HFFc6 (cell line): ENCODE measurements around the gene PYDC2. TPM values are rescaled to one million over a fixed set of nuclear protein-coding genes. Genes with fewer than 3 reads are reported as not detected.
A peak's percentile ranks its signal among the peaks of the same experiment; 100 is the strongest.

Experiments
- DNase-seq: peaks from one replicate; pipeline ENCODE4 v3.0.0-alpha.2; 2018
- H3K27ac Mint-ChIP-seq: 2 replicates; pipeline ENCODE4 v1.8.0; 2020; ENCODE audit warnings: mild to moderate bottlenecking, mixed read lengths
- H3K27me3 Mint-ChIP-seq: 2 replicates; pipeline ENCODE4 v1.8.0; 2021; ENCODE audit warnings: mild to moderate bottlenecking, moderate library complexity, mixed read lengths; ENCODE audit not compliant: insufficient read depth
- H3K36me3 Mint-ChIP-seq: 2 replicates; pipeline ENCODE4 v1.8.0; 2021; ENCODE audit warnings: low read depth, mixed read lengths
- H3K4me1 Mint-ChIP-seq: 2 replicates; pipeline ENCODE4 v1.8.0; 2020; ENCODE audit warnings: low read depth, mixed read lengths
- H3K4me3 Mint-ChIP-seq: 2 replicates; pipeline ENCODE4 v1.8.0; 2020; ENCODE audit warnings: mild to moderate bottlenecking, moderate library complexity, mixed read lengths
- H3K9me3 Mint-ChIP-seq: 2 replicates; pipeline ENCODE4 v1.8.0; 2020; ENCODE audit warnings: mild to moderate bottlenecking, mixed read lengths
- CTCF ChIP-seq: fragments of 200-600 bp; sonication (generic); IDR thresholded peaks from 2 replicates; pipeline ENCODE4 v1.5.0; 2021; ENCODE audit warnings: antibody characterized with exemption, mild to moderate bottlenecking
- total RNA-seq, 6 experiments: library from RNA; stranded (reverse); fragmentation: NEBNext Ultra II Directional; extraction: Animal tissue kit (Norgen Biotek cat#: 25700); gene quantifications; 2 replicates in 1 of 6; 3 replicates in 5 of 6; pipeline ENCODE4 v1.2.3, GENCODE V29; 2021

The PYDC2 gene
- total RNA-seq, 6 experiments from 2014 or later, result not detected

GRCh38 chr3:191484461-191484860 lies 23.5 kb downstream of the PYDC2 start:
- Mint-ChIP-seq H3K4me3 (no peak overlapping the region), H3K36me3 (no peaks in the 10 kb centered on the region), H3K27me3 (no peaks in the 10 kb centered on the region), H3K9me3 (peaks cover 10% of the 10 kb centered on the region; the same call in 1 of the 2 replicates), H3K27ac (no peak overlapping the region), H3K4me1 (no peaks in the 10 kb centered on the region)
- no peak for DNase-seq
- TF ChIP-seq CTCF, result no peak

GRCh38 chr3:191492601-191493000 lies 31.6 kb downstream of the PYDC2 start:
- H3K4me1 Mint-ChIP-seq, result peaks cover 10% of the 10 kb centered on the region
- peaks cover 3% of the 10 kb centered on the region for H3K27me3 Mint-ChIP-seq
- no peak overlapping the region for H3K4me3 Mint-ChIP-seq
- no peaks in the 10 kb centered on the region for H3K36me3 Mint-ChIP-seq
- H3K27ac Mint-ChIP-seq, result no peak overlapping the region
- TF ChIP-seq CTCF, result no peak
- H3K9me3 Mint-ChIP-seq, result no peaks in the 10 kb centered on the region
- DNase-seq, result no peak

GRCh38 chr3:191493336-191493735 lies 32.4 kb downstream of the PYDC2 start:
- no peaks in the 10 kb centered on the region for H3K36me3 Mint-ChIP-seq
- DNase-seq, result no peak
- H3K4me1 Mint-ChIP-seq, result peaks cover 10% of the 10 kb centered on the region
- H3K27me3 Mint-ChIP-seq, result peaks cover 3% of the 10 kb centered on the region
- TF ChIP-seq CTCF, result no peak
- H3K4me3 Mint-ChIP-seq, result no peak overlapping the region
- no peaks in the 10 kb centered on the region for H3K9me3 Mint-ChIP-seq
- no peak overlapping the region for H3K27ac Mint-ChIP-seq

- Mint-ChIP-seq H3K9me3 (no peaks in the 10 kb centered on the region), H3K27ac (no peak overlapping the region), H3K4me1 (peaks cover 15% of the 10 kb centered on the region), H3K27me3 (peaks cover 6% of the 10 kb centered on the region), H3K4me3 (peak overlapping the region; percentile 87), H3K36me3 (no peaks in the 10 kb centered on the region)
- peak; percentile 32 for DNase-seq
- TF ChIP-seq CTCF, result no peak
Observed at GRCh38 chr3:191499307-191500080, 38.5 kb downstream of the PYDC2 start.

- H3K4me1 Mint-ChIP-seq, result peaks cover 15% of the 10 kb centered on the region
- TF ChIP-seq CTCF, result no peak
- H3K27ac Mint-ChIP-seq, result no peak overlapping the region
- H3K9me3 Mint-ChIP-seq, result no peaks in the 10 kb centered on the region
- H3K4me3 Mint-ChIP-seq, result no peak overlapping the region
- H3K36me3 Mint-ChIP-seq, result no peaks in the 10 kb centered on the region
- DNase-seq, result no peak
- peaks cover 6% of the 10 kb centered on the region for H3K27me3 Mint-ChIP-seq
Observed at GRCh38 chr3:191500892-191501291, 39.9 kb downstream of the PYDC2 start.
